Lung microvascular endothelial cell (primary cell): ENCODE data around the gene AMN. TPM values are rescaled to one million over a fixed set of nuclear protein-coding genes. Genes with fewer than 3 reads are reported as not detected.

ENCODE experiments used
- DNase-seq, 2 donors: peaks; one replicate each; pipeline versions ENCODE4 v3.0.0 to v3.0.0-alpha.2; 2010; ENCODE audit warnings: low read depth in 2 of 2
- total RNA-seq: library from RNA; depleted of rRNA; stranded (reverse); fragments of >200 nt; gene quantifications from 2 replicates; pipeline ENCODE4 v1.2.1, GENCODE V29; 2014

The AMN gene
- total RNA-seq, 1 donor from 2014 or later = 0.20 TPM

DNA sequence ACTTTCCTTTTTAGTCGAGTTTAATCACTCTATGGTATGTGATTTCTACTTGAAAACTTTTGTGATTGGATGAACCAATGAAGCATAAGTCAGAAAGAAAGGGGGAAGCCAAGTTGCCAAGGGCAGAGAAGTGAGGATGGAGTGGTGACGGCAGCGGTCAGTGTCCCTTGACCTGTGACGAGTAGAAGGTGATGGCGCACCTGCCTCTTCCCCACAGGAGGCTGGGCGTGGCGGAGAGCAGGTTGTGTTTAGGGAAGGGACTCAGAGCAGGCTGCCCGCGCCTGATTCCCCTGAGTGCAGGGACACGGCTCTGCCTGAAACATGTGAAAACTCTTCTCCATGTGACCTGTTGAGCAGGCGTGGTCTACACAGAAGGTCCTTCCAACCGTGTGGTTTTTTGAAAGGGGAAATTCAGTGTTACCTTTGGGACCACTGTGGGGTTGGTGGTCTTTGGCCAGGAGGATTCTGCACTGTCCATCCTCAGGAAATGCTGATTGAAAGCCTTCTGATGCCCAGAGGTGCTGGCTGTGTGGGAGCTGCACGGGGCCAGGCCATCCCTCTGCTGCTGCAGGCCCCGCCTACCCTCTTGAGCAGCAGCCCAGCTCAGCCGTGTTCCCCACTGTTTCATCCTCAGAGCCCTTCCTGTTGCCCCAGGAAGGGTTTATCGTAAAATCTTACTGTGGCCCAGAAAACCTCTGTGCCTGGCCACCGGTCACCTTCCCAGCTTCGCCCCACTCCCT, 23.5 kb upstream of the AMN start:
- no peak for DNase-seq

DNA sequence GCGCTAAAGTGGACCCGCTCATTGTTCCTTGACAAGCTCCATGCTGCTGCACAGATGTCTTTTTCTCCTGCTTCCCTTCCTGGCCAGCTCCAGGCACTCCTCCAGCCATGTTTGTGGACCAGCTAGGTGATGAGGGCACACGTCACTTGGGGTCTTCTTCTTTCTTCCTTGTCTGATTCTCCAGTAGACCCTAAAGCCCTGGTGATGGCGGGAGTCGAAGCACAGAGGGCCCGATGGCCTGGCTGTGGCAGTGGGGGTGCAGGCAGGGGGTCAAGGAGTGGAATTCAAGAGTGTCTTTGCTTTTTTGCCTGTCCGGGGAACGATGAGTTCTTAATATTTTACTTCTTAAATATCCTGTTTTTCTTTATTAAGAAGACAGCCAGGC, 23.0 kb upstream of the AMN start:
- no peak for DNase-seq

DNA sequence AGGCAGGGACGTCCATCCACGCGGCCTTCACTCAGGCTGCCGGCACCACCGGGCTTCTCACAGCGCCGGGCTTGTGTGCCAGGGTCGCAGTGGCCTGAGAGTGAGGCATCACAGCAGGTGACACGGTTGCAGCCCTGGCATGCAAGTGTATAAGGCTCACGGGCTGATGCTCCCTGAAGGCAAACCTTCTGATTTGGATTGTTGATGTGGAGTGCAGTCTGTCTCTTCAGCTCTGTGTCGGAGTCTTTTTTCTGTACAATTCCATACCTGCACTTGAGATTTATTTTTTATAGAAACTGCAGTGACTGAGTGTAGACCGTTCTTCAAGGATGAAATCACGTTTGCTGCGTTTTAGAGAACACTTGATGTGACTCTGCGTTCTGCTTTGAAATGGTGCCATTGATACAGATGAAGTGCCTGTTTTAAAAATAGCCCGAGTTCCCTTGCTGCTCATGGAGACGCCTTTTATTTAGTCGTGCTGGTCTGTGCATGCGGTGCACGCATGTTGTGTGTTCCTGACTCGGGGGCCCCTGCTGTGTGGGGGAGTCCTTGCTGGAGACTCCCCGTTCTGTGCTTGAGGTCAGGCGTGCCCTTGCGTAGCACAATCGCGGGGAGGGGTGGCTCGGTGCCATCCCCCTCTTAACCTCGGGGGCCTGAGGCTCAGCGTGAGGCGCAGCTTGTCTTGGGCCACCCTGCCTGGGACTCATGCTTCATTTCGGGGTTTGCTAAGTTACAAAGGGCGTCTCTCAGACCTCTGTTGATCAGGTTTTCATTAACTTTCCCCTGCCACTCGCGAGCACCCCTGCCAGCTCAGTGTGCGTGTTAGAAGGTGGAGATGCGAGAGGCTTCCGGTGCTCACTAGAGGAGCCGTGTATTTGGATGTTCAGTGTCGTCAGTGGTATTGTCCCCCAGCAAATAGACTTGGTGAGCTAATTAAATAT, 21.6 kb upstream of the AMN start:
- no peak for DNase-seq

DNA sequence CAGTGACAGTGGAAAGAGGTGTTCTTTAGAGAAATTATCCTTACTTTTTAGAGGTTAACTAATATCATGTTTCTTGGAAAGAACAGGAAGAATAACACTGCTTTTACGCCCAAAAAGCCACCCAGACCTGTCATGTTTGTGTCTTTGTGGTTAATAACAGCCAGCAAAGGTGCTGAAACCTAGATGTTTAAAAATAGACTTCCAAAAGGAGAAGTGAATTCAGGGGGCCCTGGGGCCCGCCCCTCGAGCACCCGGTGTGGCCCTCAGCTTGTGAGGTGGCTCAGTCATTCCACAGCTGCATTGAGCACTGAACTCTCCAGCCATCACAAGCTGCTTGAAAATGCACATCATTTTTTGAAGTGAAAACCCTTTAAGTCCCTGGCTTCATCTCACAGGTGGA, 20.8 kb upstream of the AMN start:
- no peak for DNase-seq

DNA sequence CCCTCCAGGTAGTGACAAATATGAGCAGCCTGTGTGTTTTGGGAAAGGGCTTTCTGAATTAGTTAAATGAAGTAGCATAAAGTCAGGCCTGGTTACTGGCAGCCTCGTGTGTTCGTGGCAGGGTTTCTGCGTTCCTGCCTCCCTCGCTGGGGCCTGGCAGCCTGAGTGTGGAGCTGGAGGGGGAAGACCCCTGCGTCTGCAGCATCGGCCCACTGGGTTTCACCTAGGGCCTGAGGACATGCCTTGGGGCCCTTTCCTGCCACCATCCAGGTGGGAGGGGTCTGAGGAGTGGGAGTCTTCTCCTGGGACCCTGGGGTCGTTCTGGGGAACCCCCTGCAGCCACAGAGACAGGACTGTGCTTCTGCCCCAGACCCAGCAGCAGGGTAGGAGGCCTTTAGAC, 20.4 kb upstream of the AMN start:
- no peak for DNase-seq

DNA sequence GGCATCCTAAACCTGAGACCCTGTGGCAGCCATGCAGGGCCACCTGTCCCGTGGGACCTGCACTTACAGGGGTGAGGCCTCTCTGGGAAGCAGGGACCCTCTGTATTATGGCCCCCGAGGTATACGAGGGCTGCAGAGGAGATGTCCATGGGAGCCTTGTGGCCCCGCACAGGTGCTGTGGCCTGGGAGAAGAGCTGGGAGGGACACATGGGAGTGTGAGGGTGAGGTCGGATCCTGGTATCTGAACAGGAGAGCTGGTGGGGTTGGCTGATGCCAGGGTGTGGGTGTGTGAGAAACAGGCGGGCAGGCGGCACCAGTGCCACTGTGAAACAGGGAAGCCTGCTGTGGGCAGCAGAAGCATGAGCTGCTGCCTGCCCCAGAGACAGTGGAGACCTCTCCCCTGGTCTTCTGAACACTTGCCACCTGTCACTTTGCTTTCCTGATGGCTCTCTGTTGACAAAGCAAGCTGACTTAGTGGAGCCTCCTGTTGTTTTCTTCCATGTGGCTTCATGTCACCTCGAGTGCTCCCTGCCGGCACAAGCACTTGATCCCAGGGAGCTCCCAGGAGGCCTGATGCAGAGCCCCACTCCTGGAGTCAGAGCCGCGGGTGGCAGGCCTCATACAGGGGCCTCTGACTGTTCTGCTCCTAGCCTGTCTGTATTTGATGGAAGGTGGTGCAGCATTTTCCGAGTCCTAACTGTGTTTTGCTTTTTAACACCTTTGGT, 19.8 kb upstream of the AMN start:
- DNase-seq = no peak

DNA sequence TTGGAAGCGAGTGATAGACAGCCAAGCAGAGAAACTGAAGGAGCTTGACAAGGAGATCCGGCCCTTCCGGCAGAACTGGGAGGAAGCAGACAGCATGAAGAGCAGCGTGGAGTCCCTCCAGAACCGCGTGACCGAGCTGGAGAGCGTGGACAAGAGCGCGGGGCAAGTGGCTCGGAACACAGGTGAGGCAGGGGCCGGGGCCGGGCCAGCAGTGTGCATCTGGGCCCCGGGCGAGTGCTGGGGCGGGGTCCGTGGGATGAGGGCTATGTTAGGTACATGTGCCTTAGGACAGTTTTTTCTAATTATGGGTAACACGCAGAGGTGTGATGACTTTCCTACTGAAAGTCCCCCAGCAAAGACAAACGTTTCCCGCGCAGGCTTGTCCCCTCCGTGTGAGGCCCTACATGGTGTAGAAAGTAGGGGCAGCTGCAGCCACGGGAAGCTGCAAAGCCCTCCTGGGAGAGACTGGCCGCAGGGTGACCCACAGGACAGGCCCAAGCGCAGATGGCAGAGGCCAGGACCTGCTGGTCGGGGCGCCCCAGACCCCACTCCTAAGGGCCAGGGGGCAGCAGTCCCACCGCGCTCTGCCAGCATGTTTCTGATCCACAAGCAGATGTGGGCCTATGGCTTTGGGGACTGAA, 19.1 kb upstream of the AMN start:
- no peak for DNase-seq

DNA sequence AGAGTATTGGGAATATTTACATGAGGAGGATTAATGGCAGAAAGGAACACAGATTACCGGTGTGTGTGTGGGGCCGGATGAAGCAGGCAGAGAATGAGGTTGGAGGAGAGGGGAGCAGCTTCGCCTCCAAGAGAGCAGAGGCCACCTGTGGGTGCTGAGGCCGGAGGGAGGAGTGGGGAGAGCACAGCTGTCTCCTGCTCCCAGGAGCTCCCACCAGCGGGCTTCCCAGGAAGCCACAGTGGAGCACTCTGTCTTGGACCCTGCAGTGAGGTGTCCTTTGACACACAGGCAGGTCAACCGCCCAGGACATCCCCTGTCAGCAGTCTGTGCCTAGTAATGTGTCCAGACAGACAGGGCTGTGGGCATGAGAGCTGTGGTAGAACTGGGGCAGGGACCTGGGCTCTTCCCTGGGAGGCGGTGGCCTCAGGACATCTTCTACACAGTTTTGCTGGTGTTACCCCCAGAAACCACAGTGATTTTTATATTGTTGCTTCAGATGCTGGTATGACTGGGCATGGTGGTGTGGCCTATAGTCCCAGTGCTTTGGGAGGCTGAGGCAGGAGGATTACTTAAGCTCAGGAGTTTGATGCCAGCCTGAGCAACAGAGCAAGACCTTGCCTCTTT, 18.5 kb upstream of the AMN start:
- no peak for DNase-seq

DNA sequence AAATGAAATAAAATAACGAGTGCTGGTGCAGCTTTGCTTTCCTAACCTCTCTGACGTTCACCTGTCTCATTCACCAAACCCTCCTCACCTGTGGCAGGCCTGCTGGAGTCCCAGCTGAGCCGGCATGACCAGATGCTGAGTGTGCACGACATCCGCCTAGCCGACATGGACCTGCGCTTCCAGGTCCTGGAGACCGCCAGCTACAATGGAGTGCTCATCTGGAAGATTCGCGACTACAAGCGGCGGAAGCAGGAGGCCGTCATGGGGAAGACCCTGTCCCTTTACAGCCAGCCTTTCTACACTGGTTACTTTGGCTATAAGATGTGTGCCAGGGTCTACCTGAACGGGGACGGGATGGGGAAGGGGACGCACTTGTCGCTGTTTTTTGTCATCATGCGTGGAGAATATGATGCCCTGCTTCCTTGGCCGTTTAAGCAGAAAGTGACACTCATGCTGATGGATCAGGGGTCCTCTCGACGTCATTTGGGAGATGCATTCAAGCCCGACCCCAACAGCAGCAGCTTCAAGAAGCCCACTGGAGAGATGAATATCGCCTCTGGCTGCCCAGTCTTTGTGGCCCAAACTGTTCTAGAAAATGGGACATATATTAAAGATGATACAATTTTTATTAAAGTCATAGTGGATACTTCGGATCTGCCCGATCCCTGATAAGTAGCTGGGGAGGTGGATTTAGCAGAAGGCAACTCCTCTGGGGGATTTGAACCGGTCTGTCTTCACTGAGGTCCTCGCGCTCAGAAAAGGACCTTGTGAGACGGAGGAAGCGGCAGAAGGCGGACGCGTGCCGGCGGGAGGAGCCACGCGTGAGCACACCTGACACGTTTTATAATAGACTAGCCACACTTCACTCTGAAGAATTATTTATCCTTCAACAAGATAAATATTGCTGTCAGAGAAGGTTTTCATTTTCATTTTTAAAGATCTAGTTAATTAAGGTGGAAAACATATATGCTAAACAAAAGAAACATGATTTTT, 17.1 kb upstream of the AMN start:
- DNase-seq = no peak

DNA sequence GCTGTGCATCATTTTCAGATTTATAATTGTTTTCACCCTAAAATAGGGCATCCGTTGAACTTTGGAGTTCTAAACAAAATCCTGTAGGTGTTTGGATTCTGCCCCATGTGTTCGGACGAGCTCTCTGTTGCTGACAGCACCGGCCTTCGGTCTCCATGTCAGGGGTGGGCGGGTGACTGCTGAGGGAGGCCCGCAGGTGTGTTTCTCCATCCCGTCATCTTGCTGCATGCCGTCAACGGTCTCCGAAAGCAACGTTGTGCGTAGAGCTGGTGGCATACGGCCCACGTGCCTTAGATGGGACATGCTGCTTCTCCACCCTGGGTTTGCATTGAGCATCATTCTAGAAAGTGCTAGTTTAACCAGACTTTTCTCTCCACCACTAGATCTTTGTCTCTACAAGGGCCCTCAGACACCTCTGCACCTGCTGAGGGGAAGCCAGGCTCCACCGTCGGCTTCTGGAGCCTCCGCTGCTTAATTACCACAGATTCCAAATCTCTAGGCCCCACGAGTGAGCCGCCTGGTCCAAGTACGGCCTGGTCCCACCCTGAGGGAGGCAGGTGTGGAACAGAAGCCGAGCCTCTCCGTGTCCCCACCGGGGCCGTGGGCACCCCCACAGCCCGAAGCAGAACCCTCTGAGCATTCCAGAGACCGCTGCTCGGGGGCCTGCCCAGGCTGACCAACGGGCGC, 15.7 kb upstream of the AMN start:
- no peak for DNase-seq

DNA sequence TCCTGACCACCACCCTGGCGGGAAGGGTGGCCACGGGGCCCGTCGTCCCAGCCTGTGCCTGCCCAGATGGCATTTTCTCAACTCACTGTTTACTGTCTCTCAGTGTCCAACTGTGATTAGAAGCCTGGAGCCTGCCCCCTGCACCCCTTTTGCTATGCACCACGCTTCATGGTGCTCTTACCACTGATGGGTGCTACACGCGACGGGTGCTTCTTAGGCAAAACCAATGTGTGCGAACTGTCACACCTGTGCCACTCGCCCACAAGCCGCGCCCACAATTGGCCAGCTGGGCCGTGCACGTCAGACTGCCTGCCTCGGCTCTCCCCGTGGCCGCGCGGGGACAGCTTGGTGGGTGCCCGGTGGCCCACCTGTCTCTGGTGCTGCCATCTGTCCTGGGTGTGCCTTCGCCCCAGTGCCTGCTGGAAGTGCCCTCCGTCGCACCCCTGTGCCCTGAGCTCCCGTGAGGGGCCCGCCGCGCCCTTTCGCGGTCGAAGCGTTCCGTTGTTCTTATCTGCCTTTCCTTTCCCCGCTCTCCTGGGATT, 15.1 kb upstream of the AMN start:
- no peak for DNase-seq

DNA sequence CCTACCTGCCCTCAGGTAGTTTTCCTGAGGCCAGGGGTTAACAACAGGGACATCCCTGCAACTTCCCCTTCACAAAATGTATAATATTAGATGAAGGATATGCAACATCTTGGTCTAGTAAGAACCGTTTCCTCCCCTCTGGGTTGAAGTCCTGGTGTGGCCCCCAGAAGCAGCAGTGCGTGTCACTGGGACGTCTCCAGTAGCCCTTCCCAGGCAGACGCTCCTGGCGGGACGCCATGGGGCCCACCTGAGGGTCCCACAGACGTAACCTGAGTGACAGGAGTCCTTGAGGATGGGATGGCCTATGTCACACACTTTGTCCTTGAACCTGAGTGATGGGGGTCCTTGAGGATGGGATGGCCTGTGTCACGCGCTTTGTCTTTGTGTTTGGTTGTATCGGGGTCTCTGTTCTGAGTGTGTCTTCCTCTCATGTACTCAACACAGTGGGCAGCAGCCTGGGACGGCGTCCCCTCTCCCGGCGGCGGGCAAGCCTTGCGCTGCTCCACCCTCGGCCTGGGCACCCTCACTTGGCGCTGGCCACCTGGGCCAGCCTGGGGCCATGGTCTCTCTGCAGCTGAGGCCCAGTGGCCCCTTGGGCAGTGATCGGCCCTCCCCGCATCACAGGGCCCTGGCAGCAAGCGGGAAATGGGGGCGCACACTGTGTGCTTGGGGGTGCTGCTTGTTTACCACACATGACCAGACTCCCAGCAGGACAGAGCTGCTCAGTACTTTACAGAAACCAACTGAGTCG, 14.3 kb upstream of the AMN start:
- no peak for DNase-seq

DNA sequence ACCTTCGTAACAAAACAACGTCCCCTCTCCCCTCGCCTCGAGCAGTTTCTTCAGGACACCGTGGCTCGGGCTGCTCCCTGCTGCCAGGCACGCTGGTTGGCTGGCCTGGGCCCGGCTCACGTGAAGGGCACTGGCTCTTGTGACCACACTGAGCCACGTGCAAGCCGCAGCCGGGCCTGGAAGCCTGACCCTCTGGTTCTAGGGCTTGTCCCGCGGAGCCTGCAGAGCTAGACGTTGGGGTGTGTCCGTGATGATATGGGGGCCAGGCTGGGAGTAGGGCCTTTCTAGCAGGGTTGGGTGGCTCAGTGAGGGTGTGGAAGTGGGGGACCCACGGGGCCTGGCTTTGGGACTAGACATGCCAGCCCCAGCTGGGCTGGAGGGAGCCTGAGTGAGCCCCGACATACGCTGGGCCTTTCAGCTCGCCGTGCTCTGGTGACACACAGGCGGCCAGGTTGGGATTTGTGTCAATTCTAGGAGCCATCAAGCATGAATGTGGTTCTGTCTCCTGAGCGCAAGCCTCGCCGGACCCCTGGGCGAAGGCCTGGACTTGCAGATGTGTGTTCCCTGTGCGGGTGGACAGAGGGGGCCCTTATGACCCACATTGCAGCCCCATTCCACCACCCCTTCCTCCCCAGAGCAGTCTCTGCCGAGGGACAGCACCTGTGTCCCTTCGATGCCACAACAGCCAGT, 13.6 kb upstream of the AMN start:
- no peak for DNase-seq

DNA sequence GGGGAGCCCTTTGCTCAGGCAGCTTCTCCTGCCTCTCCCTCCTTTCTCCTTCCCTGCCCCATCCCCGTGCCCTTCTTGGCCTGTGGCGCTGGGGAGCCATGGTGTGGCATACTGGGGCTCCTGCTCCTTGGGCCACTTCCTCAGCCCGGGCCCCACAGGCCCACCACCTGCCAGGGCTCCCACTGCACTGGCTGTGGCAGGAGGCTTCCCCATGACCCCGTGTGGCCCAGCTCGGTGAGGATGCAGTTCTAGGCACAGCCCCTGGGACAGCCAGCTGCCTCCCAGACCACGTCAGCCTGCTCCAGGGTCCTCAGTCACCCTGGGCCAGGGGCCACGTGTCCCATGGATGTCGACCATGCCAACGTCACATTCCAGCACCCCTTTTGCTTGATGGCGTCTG, 13.0 kb upstream of the AMN start:
- DNase-seq = no peak

DNA sequence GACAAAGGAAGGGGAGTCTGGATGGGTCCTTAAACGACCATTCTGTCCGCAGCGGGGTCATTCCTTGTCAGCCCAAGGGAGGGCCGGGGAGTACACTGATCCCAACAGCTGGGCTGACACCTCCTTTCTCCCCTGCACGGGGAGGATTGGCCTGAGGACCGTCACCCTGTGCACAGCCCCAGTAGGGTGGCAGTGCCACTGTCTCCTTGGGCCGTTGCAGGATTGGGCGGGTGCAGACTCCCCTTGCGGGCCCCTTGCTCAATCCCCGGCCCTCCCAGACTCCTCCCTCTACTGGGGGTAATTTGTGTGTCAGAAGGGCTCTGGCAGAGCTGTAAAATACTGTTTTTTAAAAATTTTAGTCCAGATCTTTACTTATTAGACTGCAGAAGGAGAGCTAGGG, 12.6 kb upstream of the AMN start:
- DNase-seq = no peak

DNA sequence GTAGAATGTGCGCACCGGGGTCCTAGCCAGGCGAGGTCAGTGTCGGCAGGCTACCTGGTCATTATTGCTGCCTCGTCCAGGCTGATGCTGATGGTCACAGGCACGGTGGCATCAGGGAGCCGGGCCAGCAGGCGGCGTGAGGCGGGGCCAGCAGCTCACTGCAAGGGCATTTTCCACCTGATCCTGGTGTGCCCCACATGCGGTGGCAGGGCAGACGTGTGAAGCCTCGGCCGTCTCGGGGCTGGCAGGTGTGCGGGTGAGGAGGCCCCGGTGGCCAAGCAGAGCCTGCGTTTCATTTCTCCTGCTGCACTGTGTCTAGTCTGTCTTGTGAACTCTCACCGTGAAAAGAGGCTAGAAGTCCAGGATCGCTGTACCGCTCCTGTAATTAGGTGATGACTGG, 12.0 kb upstream of the AMN start:
- DNase-seq = no peak

DNA sequence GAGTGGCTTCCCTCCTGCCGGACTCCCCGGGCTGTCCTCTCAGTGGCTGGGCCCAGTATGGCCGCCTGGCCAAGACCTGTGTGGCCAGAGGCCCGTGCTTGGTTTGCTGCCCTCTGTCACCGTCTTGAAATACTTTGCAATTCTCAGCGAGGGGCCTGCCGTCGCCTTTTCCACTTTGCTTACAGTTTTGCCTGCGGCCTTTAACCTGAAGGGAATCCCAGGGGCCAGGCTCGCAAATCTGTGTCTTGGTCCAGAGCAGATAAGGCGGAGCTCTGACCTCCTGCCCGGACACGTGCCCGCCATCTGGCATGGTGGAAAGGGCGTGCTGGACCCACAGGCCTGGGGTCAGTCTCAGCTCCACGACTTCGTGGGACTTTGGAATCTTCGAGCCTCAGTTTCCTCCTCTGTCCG, 10.9 kb upstream of the AMN start:
- no peak for DNase-seq
